ENCODE measurements around the gene MMRN1.

Gene MMRN1

GRCh38 chr4:90001023-90001422, 106.4 kb downstream of the MMRN1 start:
- DNase-seq = no peak

- no peak for DNase-seq
These were observed 107.9 kb downstream of the MMRN1 start for GRCh38 chr4:90002441-90003062.

Measured in NCI-H510A (cell line).